T follicular helper cell (primary cell): Measurements from ENCODE around the gene MEIS2.

Experiments
- DNase-seq: peaks from one replicate; pipeline ENCODE4 v3.0.0-alpha.2; 2020; ENCODE audit warnings: low read depth

Gene MEIS2

DNA sequence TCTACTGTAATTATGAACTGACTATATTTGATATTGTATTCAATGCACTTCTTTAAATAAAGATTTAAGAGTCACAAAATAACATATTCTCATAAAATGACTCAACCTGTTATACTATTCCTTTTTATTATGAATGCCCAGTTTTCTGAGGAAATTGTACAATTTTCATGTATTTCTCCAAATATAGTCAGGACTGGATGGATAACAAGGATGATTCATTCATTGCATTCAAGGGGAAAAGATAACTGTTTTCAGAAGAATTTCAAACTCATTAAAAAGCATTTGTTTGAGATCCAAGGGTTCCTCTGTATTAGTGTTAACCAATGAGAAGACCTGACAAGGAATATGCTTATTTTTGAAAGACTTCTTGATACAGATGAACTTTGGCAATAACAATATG, 163.7 kb downstream of the MEIS2 start:
- no peak for DNase-seq

DNA sequence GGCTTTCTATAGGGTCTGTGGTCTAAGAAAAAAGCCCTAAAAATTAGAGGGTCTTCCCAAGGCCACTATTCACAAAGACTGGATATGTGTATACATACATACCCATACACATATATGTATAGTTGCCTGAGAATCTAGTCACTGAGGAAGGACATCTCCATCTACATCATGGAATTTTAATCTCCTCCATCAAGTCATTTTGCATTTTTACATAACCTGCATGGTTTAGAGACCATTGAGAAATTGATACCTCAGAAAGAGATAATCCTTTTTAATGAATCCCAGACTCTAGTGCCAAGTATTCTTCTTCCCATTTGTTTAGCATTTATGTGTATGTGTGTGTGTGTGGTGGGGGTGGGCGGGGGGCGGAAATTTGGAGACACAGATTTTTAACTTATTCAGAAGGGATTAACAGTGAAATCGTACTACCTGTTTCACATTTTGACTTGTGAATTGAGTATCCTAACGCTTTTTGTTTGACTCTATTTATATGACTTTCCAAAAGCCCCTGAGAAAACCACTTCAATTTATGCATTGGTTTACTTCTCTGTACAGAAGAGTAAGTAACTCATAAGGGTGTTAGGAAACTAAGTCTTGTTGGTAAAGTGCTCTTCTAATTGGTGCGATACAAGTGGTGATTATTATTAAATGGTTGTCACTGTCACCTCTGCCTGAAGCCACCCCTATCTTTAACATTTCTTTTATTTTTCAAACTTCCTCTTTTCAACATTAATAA, 166.9 kb downstream of the MEIS2 start:
- no peak for DNase-seq

- no peak for DNase-seq
Measured at GRCh38 chr15:36932070-36932469, 168.3 kb downstream of the MEIS2 start.

DNA sequence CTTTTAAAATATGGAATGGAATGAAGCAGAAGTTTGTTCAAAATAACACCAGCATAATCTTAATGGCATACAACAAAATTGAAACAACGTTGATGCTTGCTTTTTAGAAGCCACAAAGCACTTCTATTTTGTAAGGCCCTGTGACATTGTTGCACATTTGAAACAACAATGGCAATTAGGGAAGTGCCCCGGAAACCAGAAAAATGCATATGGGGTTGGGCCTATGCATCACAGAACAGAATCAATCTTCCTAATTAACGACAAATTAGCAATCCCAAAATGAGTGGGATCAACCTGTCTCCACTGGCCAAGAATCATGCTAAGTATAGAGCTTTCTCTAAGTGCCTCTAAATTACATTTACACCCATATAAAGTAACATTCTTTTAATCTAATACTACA, 168.9 kb downstream of the MEIS2 start:
- DNase-seq, result no peak

DNA sequence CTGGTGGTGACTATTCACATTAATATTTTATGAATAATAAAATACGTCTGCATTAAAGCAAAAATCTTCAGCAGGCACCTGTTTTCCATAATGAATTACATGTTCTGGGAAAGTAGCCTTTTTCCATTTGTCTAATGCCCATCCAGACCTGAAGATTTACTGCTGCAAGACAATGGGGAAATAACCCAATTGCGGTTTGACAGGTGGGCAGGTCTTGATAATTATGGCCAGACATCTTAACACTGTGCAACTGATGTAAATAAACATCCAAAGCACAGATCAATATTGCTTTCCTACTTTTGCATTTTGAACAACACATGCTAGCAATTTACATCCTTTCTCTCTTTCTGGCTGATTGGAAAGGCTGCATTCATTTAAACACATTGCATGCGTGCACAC, 173.9 kb downstream of the MEIS2 start:
- DNase-seq, result no peak

DNA sequence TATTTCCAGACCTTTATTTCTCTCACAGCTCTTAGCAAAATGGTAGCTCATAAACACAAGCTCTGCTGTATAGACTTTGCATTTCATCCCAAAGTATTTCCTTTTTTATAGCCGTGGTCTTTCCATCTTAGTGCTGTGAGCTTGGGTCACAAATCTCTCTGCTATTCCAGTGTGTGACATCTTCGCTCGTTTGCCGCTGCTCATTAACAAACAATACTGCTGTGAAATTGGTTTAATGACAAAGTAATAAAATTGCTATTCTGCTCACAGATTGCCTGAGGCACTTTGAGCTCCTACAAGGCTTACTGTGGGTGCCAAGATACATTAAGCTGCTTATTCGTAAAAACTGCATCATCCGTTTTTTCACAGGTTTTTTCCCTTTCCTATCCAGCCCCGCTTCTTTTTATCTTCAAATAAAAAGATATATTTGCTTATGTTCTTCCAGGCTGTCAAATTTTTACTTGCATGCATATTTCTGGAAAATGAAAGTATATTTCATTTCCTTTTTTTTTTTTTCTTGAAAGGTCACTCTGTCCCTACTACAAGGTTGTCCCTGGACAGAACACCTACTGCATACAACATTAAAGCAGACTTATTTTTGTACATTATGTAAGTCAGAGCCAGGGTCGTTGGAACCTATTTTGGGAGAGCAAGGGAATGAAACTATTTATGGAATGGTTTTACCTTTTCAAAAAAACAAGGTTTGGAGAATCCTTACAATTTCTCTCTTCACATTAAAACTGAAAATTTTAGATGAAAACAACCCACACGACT, 174.5 kb downstream of the MEIS2 start:
- no peak for DNase-seq

DNA sequence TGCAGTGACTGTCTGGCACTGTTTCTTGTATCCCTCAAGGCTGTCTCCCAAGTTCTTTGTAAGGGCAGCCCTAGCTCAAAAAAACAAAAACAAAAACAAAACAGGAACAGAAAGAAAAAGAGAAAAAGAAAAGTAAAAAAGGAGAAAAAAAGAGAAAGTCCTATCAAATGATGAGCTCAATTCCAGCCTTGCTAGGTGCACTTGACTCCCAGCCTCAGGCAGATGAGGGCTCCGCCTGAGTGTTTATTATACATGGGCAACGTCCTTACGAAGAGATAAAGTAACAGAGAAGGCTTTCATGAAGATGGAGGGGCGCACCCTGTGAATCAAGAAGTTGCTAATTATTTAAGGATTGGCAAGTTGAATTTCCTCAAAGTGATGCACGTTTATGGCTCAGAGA, 175.3 kb downstream of the MEIS2 start:
- no peak for DNase-seq

- DNase-seq, result no peak
Measured at GRCh38 chr15:36924034-36924433, 176.3 kb downstream of the MEIS2 start.

DNA sequence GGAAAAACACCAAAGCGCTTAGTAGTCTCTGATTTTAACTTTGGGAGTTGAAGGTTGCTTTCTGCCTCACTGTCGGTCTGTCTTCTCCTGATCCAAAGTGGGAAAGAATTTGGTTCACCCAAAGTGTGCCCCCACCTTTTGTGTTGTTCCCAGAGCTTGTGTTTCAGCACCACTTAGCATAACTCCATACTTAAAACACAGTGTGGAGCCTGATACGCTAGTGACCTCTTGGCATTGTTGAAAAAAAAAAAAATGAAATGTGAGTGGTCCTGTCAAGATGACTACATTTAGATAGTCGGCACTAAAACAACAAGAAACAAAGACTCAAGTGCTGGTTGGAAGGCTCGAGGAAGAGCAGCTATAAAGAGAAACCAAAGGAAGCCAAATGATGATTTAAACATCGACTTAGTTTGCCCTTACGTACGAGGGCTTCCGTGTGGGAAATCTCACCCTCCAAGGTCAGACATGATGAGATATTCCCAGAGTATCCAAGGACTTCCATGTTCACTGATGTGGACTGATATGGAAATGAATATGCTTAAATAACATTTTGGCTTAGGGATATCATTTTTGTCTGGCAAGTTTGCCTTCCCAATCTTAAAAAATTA, 178.8 kb downstream of the MEIS2 start:
- no peak for DNase-seq

- DNase-seq, result no peak
Measured at GRCh38 chr15:36917411-36918267, 182.7 kb downstream of the MEIS2 start.

DNA sequence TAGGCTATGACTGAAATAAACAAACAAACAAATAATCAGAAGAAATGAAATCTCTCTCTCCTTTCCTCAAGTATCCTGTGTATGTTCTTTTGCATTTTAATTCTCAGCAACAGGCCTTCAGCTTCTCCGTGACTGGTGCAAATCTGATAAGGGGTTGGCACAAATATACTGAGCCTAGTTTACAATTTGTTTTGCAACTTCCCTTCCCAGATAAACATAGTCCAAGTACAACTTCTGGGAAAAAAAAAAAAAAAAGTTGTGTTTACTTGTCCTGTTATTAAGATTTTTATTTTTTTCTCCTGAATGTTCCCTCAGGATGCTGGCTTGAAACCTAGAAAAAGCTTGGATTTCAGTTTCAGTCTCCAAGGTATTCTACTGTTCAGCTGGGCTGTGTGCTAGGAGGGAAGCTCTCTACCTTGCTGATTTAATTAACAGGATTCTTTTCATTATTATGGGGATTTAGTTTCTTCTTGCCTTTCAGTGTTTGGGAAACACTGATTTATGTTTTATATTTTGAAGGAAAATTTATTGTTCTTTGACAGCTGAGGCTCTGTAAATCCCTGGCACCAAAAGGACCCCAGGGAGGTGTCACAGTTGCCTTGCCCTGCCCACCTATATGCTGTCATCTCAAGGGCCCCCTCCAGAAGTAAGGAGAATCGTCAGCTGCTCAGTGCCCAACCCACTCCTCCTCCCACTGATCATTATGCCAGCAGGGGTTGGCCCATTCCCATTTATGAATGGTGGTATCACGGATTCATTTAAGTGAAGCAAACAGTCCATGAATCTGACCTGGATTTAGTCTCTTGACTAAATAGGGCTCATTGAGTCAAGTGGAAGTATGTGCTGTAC, 185.2 kb downstream of the MEIS2 start:
- no peak for DNase-seq

GRCh38 chr15:36914466-36914865, 185.9 kb downstream of the MEIS2 start:
- no peak for DNase-seq

DNA sequence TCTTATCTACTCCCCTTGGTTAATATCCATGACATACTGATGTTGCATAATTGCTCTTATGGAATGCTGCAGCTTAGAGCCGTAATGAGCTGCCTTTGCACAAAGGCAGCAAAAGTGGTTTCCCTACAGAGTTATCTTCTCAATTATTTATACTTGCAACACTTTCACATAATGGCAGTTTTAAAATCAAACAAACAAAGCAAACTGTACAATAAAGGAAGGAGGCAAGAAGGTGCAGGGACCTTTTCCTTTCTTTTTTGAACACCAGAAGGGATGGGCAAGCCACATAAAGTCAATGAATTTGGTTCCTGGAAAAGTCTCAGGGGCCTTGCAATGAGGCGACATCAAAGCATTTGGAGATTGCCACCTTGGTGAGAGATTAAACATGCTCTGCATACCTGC, 188.0 kb downstream of the MEIS2 start:
- DNase-seq, result no peak

DNA sequence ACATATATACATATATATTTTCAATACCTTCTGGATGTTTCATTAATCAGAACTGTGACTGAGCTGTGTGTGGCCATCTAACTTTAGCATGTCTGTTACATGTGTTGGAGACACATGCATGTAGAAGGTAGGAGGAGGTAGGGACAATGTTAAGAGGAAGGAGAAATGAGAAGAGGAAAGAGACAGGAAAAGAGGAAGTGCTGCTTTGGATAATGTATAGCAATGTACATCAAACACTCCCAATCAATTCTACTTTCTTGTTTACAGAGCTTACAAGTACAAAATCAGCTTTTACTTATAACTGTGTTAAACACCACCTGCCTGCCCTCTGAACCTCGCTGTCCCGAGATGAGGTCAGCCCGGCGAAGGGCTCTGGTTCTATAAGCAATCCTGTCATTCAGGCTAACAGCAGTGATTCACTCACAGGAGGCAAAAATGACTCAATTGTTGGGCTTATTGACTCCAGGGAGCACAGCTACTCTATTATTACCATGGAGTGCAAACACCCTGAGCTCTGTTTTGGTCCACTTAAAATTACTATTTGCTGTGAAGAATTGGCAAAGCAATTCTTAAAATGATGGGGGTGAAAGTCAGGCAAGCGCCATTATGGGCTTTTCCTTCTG, 188.9 kb downstream of the MEIS2 start:
- DNase-seq, result no peak

- no peak for DNase-seq
Measured at GRCh38 chr15:36908991-36909390, 191.4 kb downstream of the MEIS2 start.

- no peak for DNase-seq
Measured at GRCh38 chr15:36907295-36907694, 193.1 kb downstream of the MEIS2 start.

DNA sequence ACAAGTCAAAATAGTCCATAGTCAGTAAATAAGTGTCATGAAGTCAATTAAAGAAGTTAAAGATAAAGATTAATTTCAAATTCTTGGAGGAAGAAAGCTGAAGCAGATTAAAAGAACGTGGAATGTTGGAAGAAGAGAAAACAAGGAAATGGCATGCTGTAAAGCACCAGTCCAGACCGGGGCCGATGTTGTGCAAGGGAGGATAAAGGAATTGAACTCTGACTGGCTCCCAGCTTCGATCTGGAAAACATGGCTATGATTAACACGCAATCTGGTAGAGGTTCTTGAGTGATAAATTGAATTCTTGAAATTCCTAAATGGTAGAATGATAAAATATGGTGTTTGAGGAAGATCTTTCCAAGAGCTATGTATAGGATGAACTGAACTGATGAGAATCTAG, 194.4 kb downstream of the MEIS2 start:
- DNase-seq, result no peak

DNA sequence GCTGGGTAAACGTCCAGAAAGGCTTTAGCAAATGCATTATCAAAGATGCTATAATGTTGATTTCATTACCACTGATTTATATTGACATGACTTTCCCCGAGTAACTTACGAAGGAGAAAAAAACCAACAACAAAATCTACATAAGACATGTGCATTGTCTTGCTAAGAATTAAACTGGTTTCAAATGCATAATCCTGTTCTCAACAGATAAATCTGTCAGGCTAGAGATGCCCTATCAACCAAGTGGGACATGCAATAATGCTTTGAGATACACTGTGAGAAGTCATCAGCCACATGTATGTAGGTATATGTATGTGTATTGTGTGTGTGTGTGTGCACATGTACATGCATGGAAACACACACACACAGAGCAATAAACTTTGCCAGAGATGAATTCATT, 195.6 kb downstream of the MEIS2 start:
- DNase-seq, result no peak

DNA sequence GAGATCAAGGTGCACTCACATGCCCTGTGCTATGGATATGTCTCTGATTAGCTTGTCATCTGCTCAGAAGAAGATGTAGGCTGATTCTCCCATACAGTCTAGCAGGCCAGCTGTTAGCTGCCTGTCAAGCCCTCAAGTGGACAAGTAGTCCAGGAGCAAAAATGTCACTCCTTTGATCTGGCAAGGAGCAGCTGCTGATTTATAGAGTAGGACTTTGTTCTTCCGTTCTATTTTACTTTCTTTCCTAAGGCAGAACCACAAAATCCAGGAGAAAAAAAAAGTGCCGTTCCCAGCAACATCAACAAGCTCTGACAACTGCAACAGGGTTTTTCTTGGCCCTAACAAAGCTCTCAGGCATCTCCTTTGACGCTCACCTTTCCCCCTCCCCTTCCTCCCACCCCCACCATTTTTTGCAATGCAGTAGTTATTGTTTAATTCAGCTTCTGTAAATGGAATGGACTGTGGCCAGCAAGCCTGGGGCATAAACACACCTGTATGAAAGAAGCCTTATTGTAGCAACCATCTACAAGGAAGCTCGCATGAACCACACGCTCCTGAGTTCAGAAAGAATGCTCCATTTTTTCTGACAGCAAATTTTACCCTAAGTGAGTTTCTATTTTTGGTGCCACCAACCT, 196.3 kb downstream of the MEIS2 start:
- DNase-seq, result no peak

DNA sequence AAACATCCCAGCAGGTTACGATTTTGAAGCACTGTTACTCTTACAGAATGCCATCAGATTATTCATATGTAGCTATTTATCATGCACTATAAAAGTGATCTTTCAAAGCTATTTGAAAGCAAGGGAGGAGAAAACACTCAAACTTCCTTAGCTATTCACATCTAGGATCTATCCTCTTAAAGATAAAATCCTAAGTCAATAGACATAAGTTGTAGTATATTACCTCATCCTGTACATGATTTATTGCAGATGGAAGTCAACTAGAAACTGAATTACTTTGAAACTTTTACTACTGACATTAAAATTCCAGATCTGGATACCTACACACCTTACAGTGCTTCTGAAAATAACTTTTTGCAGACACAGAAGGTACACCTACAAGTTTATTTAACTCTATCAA, 197.2 kb downstream of the MEIS2 start:
- no peak for DNase-seq
